Type B pancreatic cell (in vitro differentiated cells): ENCODE measurements around the gene KIF26A. TPM values are rescaled to one million over a fixed set of nuclear protein-coding genes. Genes with fewer than 3 reads are reported as not detected.
"Not testable (repeated sequence)": the region's sequence is repeated elsewhere in the genome, so short reads cannot be mapped to it uniquely, and the experiment has no call there.

ENCODE experiments used
- DNase-seq: peaks from one replicate; pipeline ENCODE4 v3.0.0; 2021; ENCODE audit warnings: mixed read lengths; ENCODE audit not compliant: unreplicated experiment; ENCODE audit errors: extremely low spot score
- H3K27ac Mint-ChIP-seq: 2 replicates; pipeline ENCODE4 v1.8.0; 2021; ENCODE audit warnings: mild to moderate bottlenecking, mixed read lengths
- H3K27me3 Mint-ChIP-seq: 2 replicates; pipeline ENCODE4 v1.8.0; 2021; ENCODE audit warnings: mixed read lengths
- H3K36me3 Mint-ChIP-seq: 2 replicates; pipeline ENCODE4 v1.8.0; 2021; ENCODE audit warnings: mixed read lengths
- H3K4me1 Mint-ChIP-seq: one replicate; pipeline ENCODE4 v1.8.0; 2021; ENCODE audit warnings: mixed read lengths; ENCODE audit not compliant: unreplicated experiment
- H3K4me3 Mint-ChIP-seq: 2 replicates; pipeline ENCODE4 v1.8.0; 2021; ENCODE audit warnings: mild to moderate bottlenecking, mixed read lengths
- H3K9me3 Mint-ChIP-seq: 2 replicates; pipeline ENCODE4 v1.8.0; 2021; ENCODE audit warnings: mixed read lengths
- total RNA-seq: library from RNA; stranded (reverse); gene quantifications from 2 replicates; pipeline ENCODE4 v1.2.1, GENCODE V29; 2021; ENCODE audit warnings: low replicate concordance
- TF ChIP-seq, protein P1 (sequence below): fragments of 200-600 bp; sonication (generic); conservative IDR thresholded peaks from 2 replicates; pipeline ENCODE4 v1.5.0; 2021; ENCODE audit warnings: antibody characterized with exemption, mild to moderate bottlenecking

KIF26A gene
- total RNA-seq, 1 donor from 2014 or later: 23.4 TPM

DNA sequence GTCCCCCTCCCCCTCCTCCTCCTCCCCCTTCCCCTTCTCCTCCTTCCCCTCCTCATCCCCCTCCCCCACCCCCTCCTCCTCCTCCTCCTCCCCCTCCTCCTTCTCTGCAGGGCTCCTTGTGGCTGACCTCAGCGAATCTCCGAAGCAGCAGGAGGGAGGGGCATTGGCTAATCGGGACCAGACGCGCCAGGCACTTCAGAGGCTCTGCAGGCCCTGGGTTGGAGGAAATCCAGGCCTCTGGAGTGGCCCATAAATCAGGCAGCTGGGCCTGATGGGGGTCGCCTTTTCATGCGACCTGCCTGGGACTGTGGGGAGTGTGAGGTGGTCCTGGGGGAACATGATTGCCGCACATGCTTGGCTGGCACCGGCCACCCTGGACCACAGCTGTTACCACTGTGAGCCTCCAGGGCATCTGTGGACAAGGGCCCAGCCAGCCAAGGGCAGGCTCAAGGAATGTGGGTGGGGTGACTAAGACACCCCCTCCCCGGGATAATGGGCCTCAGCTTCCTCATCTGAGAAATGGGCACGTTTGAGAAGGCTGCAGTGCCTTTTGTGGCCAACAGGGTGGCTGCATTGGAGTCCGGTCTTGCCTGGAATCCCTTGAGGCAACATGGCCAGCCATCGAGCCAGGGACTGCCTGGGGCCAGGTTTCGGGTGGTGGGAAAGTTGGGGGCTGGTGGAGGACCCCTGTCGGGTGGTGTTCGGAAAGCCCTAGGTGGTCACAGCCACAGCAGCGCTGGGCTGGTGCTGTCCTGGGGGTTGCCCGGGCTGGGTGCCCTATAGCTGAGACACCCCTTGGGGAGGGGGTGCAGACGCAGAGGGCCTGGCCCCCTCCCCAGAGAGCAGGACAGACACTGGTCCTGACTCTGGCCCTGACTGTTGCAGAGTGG is 12.0 kb downstream of the KIF26A start:
- Mint-ChIP-seq H3K9me3 (no peaks in the 10 kb centered on the region), H3K36me3 (no peaks in the 10 kb centered on the region), H3K27ac (no peak overlapping the region), H3K4me3 (no peak overlapping the region), H3K4me1 (peaks cover 25% of the 10 kb centered on the region), H3K27me3 (peaks cover 3% of the 10 kb centered on the region)
- no peak for DNase-seq
- TF ChIP-seq, protein P1, sequence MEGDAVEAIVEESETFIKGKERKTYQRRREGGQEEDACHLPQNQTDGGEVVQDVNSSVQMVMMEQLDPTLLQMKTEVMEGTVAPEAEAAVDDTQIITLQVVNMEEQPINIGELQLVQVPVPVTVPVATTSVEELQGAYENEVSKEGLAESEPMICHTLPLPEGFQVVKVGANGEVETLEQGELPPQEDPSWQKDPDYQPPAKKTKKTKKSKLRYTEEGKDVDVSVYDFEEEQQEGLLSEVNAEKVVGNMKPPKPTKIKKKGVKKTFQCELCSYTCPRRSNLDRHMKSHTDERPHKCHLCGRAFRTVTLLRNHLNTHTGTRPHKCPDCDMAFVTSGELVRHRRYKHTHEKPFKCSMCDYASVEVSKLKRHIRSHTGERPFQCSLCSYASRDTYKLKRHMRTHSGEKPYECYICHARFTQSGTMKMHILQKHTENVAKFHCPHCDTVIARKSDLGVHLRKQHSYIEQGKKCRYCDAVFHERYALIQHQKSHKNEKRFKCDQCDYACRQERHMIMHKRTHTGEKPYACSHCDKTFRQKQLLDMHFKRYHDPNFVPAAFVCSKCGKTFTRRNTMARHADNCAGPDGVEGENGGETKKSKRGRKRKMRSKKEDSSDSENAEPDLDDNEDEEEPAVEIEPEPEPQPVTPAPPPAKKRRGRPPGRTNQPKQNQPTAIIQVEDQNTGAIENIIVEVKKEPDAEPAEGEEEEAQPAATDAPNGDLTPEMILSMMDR: peak; percentile 73

DNA sequence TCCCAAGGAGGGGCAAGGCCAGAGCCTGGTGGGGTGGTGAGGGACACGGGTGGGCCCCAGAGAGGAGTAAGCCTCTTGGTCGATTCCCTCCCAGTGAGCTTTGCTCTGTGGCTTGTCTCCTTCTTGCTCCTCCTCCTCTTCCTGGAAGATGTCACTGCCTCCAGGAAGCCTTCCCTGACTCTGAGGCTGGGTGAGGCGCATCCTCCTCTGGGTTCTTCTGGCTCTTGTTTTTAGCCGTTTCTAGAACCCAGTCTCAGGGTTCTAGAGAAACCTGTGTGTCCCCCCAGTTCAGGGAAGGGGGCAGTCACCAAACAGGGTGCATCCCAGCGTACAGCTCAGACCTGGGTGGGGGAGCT is 12.6 kb downstream of the KIF26A start:
- TF ChIP-seq, protein P1: no peak
- Mint-ChIP-seq H3K4me1 (peaks cover 21% of the 10 kb centered on the region), H3K9me3 (no peaks in the 10 kb centered on the region), H3K36me3 (no peaks in the 10 kb centered on the region), H3K27ac (no peak overlapping the region), H3K27me3 (no peaks in the 10 kb centered on the region), H3K4me3 (no peak overlapping the region)
- DNase-seq: no peak

DNA sequence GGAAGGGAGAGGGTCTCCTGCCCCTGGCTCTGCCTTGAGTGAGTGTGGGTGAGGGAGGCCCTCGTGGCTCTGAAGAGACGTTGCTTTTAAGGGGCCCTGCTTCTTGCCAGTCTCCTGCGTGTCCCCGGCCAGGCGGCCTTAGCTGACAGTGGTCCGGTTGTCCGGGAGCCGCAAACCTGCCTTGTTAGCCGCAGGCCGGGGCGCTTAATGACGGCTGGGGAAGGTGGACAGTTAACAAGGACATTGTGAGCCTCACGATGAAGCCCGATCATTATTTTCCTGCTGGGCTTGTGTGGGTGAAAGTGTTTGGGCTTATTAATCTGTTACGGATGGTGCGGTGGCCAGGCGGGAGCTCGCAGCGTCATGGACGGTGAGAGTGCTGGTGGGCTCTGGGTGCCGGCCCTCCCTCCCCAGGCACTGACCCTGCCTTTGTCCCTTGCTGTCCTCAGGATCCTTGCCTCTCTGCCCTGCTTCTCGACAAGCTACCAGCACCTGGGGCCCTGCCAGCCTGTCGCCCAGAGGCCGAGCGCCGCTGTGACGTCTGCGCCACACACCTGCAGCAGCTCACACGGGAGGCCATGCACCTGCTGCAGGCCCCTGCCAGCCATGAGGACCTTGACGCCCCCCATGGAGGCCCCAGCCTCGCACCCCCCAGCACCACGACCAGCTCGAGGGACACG is 13.3 kb downstream of the KIF26A start:
- Mint-ChIP-seq H3K4me1 (peaks cover 18% of the 10 kb centered on the region), H3K4me3 (no peak overlapping the region), H3K27ac (no peak overlapping the region), H3K27me3 (no peaks in the 10 kb centered on the region), H3K9me3 (no peaks in the 10 kb centered on the region), H3K36me3 (no peaks in the 10 kb centered on the region)
- no peak for DNase-seq
- TF ChIP-seq, protein P1: no peak

DNA sequence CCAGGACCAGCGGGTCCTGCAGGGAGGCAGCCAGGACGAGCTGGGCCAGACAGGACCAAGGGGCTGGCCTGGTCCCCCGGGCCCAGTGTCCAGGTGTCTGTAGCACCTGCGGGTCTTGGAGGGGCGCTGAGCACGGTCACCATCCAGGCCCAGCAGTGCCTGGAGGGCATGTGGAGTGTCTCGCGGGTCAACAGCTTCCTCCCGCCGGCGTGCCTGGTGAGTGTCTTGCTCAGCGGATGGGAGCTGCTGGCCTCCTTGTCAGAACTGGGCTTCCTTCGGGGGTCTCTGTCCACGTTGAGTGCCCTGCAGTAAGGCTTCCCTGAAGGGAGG is 13.8 kb downstream of the KIF26A start:
- H3K27me3 Mint-ChIP-seq: no peaks in the 10 kb centered on the region
- no peak overlapping the region for H3K4me3 Mint-ChIP-seq
- no peaks in the 10 kb centered on the region for H3K9me3 Mint-ChIP-seq
- no peaks in the 10 kb centered on the region for H3K36me3 Mint-ChIP-seq
- TF ChIP-seq, protein P1: no peak
- DNase-seq: no peak
- H3K4me1 Mint-ChIP-seq: peaks cover 18% of the 10 kb centered on the region
- no peak overlapping the region for H3K27ac Mint-ChIP-seq

DNA sequence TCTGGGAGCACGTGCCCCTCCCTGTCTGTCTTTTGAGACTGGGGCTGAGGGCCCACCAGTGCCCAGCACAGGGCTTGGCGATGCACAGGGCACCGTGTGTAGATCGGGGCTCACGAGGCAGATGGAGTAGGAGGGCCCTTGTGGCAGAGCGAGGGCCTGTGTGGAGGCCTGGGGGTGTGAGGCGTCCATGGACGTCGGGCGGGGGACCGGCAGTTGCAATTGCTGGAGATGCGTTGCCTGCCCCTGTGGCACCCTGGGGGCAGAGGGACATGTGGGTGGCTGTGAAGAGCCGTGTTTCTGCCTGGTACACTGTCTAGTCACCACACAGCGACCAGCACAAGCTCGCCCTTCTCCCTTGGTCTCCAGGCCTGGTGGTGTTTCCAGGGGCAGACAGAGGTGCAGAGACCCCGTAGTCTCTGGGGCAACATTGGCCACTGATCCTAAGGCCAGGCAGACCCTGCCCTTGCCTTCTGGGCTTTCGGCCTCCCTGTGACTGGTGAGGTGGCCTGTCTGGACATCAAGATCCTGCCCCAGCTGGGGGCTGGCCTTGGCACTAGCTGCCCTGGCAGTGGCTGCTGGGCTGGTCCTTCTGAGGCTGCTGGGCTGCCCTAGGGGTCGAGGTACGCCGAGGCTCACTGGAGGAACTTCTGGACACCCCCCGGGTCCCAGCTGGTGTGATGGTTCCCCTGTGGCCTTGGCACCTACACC is 14.5 kb downstream of the KIF26A start:
- TF ChIP-seq, protein P1: no peak
- H3K27me3 Mint-ChIP-seq: no peaks in the 10 kb centered on the region
- no peak overlapping the region for H3K4me3 Mint-ChIP-seq
- no peak overlapping the region for H3K27ac Mint-ChIP-seq
- H3K36me3 Mint-ChIP-seq: no peaks in the 10 kb centered on the region
- no peak for DNase-seq
- H3K4me1 Mint-ChIP-seq: peaks cover 15% of the 10 kb centered on the region
- no peaks in the 10 kb centered on the region for H3K9me3 Mint-ChIP-seq

DNA sequence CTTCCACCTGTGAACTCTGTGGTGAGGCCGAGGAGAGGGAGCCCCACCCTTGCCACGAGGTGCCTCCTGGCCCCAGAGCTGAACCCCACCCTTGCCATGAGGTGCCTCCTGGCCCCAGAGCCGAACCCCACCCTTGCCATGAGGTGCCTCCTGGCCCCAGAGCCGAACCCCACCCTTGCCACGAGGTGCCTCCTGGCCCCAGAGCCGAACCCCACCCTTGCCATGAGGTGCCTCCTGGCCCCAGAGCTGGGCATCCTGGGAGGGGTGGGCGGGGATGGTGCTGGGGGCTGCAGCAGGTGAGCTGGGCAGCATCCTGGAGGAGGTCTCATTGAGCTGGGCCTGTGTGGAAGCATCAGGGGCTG is 15.0 kb downstream of the KIF26A start:
- not testable (repeated sequence) for DNase-seq, H3K36me3 Mint-ChIP-seq, H3K4me1 Mint-ChIP-seq, H3K4me3 Mint-ChIP-seq, H3K27me3 Mint-ChIP-seq, H3K9me3 Mint-ChIP-seq, H3K27ac Mint-ChIP-seq
